ENCODE measurements around the gene PDGFA.

The PDGFA gene

DNA sequence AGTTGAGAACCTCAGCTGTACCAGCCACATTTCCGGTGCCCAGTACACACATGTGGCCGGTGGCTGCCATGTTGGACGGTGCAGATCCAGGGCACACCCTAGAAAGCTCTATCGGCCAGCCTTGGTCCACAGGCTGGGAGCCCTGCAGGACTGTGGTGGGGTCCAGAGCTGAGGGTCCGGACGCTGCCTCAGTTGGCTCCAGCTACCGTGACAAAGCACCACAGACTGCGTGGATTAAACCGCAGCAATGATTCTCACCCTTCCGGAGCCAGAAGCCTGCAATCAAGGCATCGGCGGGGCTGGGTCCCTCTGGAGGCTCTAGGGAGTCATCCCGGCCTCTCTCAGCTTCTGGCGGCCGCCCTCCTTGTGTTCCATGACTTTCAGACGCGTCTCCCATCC, 50.1 kb downstream of the PDGFA start:
- Histone ChIP-seq H3K27ac (ENCODE audit: low read length) (no peak overlapping the region), H3K36me3 (ENCODE audit: control insufficient read depth, insufficient read depth, low read length) (no peaks in the 10 kb centered on the region), H3K4me1 (ENCODE audit: control insufficient read depth, insufficient read depth, low read length) (no peaks in the 10 kb centered on the region), H3K27me3 (ENCODE audit: control insufficient read depth, insufficient read depth, low read length) (no peaks in the 10 kb centered on the region), H3K4me3 (ENCODE audit: low read length) (no peak overlapping the region), H3K9me3 (ENCODE audit: control insufficient read depth, insufficient read depth, low read length) (no peaks in the 10 kb centered on the region)
- WGBS (ENCODE audit: insufficient coverage, insufficient read length) = no CpG with 5 or more reads among the region's 17 CpGs
- no peak for DNase-seq (ENCODE audit: low read depth, low spot score)

DNA sequence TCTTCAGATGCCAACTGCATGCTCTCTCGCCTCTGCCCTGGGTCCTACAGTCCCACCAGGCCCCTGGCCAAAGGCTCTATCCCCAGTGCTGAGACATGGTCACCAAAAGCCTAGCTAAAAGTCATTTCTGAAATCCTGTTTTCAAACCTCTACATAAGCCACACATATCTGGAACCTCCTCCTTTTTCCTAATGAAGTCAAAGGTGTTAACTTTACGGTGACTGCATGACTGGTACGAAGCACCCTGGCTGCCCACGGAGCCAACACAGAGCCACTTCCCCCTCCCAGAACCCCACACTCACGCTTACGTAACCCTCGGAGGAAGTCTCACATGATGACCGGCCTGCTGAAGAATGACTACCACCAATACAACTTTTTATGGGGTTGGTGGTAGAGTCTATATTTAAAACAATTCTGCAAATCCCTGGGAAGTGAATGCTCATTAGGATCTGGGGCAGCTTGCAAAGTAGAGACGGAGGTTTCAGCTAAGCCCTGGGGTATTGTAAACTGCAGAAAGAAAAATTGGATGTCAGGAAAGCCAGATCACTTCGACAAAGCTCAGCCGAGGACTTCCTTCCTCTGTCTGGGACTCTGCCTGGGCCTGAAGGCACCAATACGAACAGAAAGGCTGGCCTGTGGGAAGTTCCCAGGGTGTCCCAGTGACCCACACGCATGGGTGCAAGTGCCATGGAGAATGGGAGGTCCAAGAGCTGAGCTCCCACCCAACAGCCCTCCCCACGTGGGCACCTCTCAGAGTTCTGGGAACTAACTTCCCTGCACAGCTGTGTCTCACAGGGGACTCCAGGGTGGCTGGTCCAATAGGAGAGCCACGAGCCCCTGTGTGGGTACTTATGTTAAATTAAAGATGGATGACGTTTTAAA, 50.7 kb downstream of the PDGFA start:
- H3K4me1 ChIP-seq (ENCODE audit: control insufficient read depth, insufficient read depth, low read length) = no peaks in the 10 kb centered on the region
- no peak overlapping the region for H3K4me3 ChIP-seq (ENCODE audit: low read length)
- no CpG with 5 or more reads among the region's 16 CpGs for WGBS (ENCODE audit: insufficient coverage, insufficient read length)
- H3K27me3 ChIP-seq (ENCODE audit: control insufficient read depth, insufficient read depth, low read length) = no peaks in the 10 kb centered on the region
- no peak overlapping the region for H3K27ac ChIP-seq (ENCODE audit: low read length)
- no peaks in the 10 kb centered on the region for H3K36me3 ChIP-seq (ENCODE audit: control insufficient read depth, insufficient read depth, low read length)
- H3K9me3 ChIP-seq (ENCODE audit: control insufficient read depth, insufficient read depth, low read length) = no peaks in the 10 kb centered on the region
- DNase-seq (ENCODE audit: low read depth, low spot score) = no peak

GRCh38 chr7:467856-468545, 51.6 kb downstream of the PDGFA start:
- no peaks in the 10 kb centered on the region for H3K4me1 ChIP-seq (ENCODE audit: control insufficient read depth, insufficient read depth, low read length)
- no CpG with 5 or more reads among the region's 5 CpGs for WGBS (ENCODE audit: insufficient coverage, insufficient read length)
- no peak overlapping the region for H3K4me3 ChIP-seq (ENCODE audit: low read length)

GRCh38 chr7:467393-467828, 52.2 kb downstream of the PDGFA start:
- Histone ChIP-seq H3K36me3 (ENCODE audit: control insufficient read depth, insufficient read depth, low read length) (no peaks in the 10 kb centered on the region), H3K27ac (ENCODE audit: low read length) (no peak overlapping the region), H3K4me1 (ENCODE audit: control insufficient read depth, insufficient read depth, low read length) (no peaks in the 10 kb centered on the region), H3K27me3 (ENCODE audit: control insufficient read depth, insufficient read depth, low read length) (no peaks in the 10 kb centered on the region), H3K4me3 (ENCODE audit: low read length) (no peak overlapping the region), H3K9me3 (ENCODE audit: control insufficient read depth, insufficient read depth, low read length) (no peaks in the 10 kb centered on the region)
- DNase-seq (ENCODE audit: low read depth, low spot score) = no peak
- 100% methylated on average over 3 of the region's 3 CpGs for WGBS (ENCODE audit: insufficient coverage, insufficient read length)

More at GRCh38 chr7:467856-468545, 51.6 kb downstream of the PDGFA start:
- H3K9me3 ChIP-seq (ENCODE audit: control insufficient read depth, insufficient read depth, low read length) = no peaks in the 10 kb centered on the region
- no peaks in the 10 kb centered on the region for H3K27me3 ChIP-seq (ENCODE audit: control insufficient read depth, insufficient read depth, low read length)
- no peak for DNase-seq (ENCODE audit: low read depth, low spot score)
- H3K36me3 ChIP-seq (ENCODE audit: control insufficient read depth, insufficient read depth, low read length) = no peaks in the 10 kb centered on the region
- H3K27ac ChIP-seq (ENCODE audit: low read length) = no peak overlapping the region

- no peaks in the 10 kb centered on the region for H3K9me3 ChIP-seq (ENCODE audit: control insufficient read depth, insufficient read depth, low read length)
- H3K27me3 ChIP-seq (ENCODE audit: control insufficient read depth, insufficient read depth, low read length) = no peaks in the 10 kb centered on the region
- WGBS (ENCODE audit: insufficient coverage, insufficient read length) = 100% methylated on average over 3 of the region's 9 CpGs
Measured at GRCh38 chr7:466465-467191, 53.0 kb downstream of the PDGFA start.

GRCh38 chr7:465710-466400, 53.8 kb downstream of the PDGFA start:
- Histone ChIP-seq H3K36me3 (ENCODE audit: control insufficient read depth, insufficient read depth, low read length) (no peaks in the 10 kb centered on the region), H3K27ac (ENCODE audit: low read length) (no peak overlapping the region), H3K27me3 (ENCODE audit: control insufficient read depth, insufficient read depth, low read length) (no peaks in the 10 kb centered on the region), H3K4me1 (ENCODE audit: control insufficient read depth, insufficient read depth, low read length) (peaks cover 3% of the 10 kb centered on the region; the same call in 1 of the 2 replicates), H3K9me3 (ENCODE audit: control insufficient read depth, insufficient read depth, low read length) (no peaks in the 10 kb centered on the region), H3K4me3 (ENCODE audit: low read length) (no peak overlapping the region)
- no CpG with 5 or more reads among the region's 17 CpGs for WGBS (ENCODE audit: insufficient coverage, insufficient read length)
- DNase-seq (ENCODE audit: low read depth, low spot score) = no peak

More at GRCh38 chr7:466465-467191, 53.0 kb downstream of the PDGFA start:
- no peak overlapping the region for H3K4me3 ChIP-seq (ENCODE audit: low read length)
- H3K27ac ChIP-seq (ENCODE audit: low read length) = no peak overlapping the region
- H3K36me3 ChIP-seq (ENCODE audit: control insufficient read depth, insufficient read depth, low read length) = no peaks in the 10 kb centered on the region
- H3K4me1 ChIP-seq (ENCODE audit: control insufficient read depth, insufficient read depth, low read length) = peaks cover under 1% of the 10 kb centered on the region; the same call in 1 of the 2 replicates
- no peak for DNase-seq (ENCODE audit: low read depth, low spot score)

DNA sequence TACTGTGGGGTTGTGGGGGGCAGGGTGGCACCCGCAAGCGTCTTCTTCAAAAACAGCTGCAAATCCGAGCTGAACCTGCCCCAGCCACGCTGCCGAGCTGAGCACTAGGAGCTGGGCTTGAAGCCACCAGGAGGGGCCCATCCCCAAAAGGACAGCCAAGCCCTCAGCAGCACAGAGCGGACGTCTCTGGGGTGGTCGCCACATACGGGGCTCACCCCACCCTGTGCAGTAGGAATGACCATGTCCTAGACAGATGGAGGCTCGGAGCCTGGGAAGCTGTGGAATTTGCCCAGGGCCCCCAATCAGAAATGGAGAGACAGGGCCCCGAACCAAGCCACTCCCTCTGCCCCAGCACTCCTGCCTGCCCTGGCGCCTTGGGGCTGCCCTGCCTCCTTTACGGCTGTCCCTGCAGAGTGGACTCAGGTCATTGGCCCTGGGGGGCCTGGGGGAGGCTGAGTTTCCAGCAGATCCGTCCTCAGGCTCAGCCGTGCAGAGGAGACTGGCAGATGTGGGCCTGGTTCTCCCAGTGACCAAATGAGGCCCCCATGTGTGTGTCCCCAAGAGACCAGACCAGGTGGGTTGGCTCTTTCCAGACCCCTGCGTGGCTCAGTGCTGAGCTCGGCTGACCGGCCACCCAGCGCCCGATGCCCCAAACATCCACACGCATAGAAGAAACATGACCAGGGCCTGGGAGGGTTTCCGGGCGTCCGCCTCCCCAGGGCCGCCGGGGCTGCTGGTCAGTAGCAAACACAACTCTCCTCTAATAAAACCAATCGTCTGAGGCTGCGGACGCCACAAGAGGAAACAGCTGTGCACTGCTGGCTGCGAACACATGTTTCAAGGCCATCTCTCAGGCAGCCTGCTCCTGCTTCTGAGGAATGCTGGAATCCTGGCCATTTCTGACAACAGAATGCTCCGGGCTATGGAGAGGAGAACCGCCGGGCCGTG, 54.9 kb downstream of the PDGFA start:
- Histone ChIP-seq H3K4me3 (ENCODE audit: low read length) (no peak overlapping the region), H3K9me3 (ENCODE audit: control insufficient read depth, insufficient read depth, low read length) (no peaks in the 10 kb centered on the region), H3K36me3 (ENCODE audit: control insufficient read depth, insufficient read depth, low read length) (no peaks in the 10 kb centered on the region), H3K4me1 (ENCODE audit: control insufficient read depth, insufficient read depth, low read length) (peaks cover 6% of the 10 kb centered on the region; the same call in 1 of the 2 replicates), H3K27ac (ENCODE audit: low read length) (no peak overlapping the region), H3K27me3 (ENCODE audit: control insufficient read depth, insufficient read depth, low read length) (no peaks in the 10 kb centered on the region)
- whole genome bisulfite sequencing (ENCODE audit: insufficient coverage, insufficient read length) = no CpG with 5 or more reads among the region's 34 CpGs
- DNase-seq (ENCODE audit: low read depth, low spot score) = no peak

DNA sequence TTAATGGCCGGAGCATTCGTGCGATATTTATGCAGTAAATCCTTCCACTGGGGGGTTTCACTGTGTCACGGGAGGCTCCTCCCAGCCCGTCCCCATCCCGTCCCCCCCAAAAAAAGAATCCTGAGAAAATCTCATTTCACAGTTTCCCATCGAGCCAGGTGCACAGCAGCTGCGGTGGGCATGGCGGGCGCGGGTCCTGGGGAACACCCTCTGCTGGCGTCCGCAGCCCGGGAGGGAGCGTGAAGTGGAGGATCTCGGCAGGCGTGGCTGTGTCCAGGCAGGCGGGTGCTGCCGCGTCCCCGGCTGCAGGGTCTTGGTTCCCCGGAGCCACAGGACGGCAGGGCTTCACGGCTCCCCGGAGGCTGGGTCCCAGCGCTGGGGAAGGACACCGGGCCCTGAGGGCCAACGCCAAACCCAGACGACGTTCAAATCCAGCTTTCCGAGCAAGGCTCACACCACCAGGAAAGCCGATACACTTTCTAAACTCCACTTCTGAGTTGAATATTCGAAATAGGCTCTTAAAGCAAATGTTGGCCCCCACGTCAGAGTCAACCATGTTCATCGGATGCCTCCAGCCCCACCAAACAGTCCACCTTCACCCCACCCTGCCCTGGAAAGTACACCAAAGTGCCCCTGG, 55.7 kb downstream of the PDGFA start:
- no peaks in the 10 kb centered on the region for H3K27me3 ChIP-seq (ENCODE audit: control insufficient read depth, insufficient read depth, low read length)

GRCh38 chr7:463362-463781, 56.3 kb downstream of the PDGFA start:
- no peaks in the 10 kb centered on the region for H3K9me3 ChIP-seq (ENCODE audit: control insufficient read depth, insufficient read depth, low read length)
- no peak overlapping the region for H3K27ac ChIP-seq (ENCODE audit: low read length)
- no CpG with 5 or more reads among the region's 36 CpGs for WGBS (ENCODE audit: insufficient coverage, insufficient read length)
- no peaks in the 10 kb centered on the region for H3K27me3 ChIP-seq (ENCODE audit: control insufficient read depth, insufficient read depth, low read length)
- no peak overlapping the region for H3K4me3 ChIP-seq (ENCODE audit: low read length)
- no peak for DNase-seq (ENCODE audit: low read depth, low spot score)
- H3K36me3 ChIP-seq (ENCODE audit: control insufficient read depth, insufficient read depth, low read length) = no peaks in the 10 kb centered on the region
- H3K4me1 ChIP-seq (ENCODE audit: control insufficient read depth, insufficient read depth, low read length) = peaks cover 6% of the 10 kb centered on the region; the same call in 1 of the 2 replicates

More for the DNA sequence above, 55.7 kb downstream of the PDGFA start:
- no peaks in the 10 kb centered on the region for H3K9me3 ChIP-seq (ENCODE audit: control insufficient read depth, insufficient read depth, low read length)
- H3K27ac ChIP-seq (ENCODE audit: low read length) = no peak overlapping the region
- no peak overlapping the region for H3K4me3 ChIP-seq (ENCODE audit: low read length)
- no peaks in the 10 kb centered on the region for H3K36me3 ChIP-seq (ENCODE audit: control insufficient read depth, insufficient read depth, low read length)
- no CpG with 5 or more reads among the region's 35 CpGs for WGBS (ENCODE audit: insufficient coverage, insufficient read length)
- no peak for DNase-seq (ENCODE audit: low read depth, low spot score)
- H3K4me1 ChIP-seq (ENCODE audit: control insufficient read depth, insufficient read depth, low read length) = peaks cover 6% of the 10 kb centered on the region; the same call in 1 of the 2 replicates
